ENCODE data around the gene YAP1.

DNA sequence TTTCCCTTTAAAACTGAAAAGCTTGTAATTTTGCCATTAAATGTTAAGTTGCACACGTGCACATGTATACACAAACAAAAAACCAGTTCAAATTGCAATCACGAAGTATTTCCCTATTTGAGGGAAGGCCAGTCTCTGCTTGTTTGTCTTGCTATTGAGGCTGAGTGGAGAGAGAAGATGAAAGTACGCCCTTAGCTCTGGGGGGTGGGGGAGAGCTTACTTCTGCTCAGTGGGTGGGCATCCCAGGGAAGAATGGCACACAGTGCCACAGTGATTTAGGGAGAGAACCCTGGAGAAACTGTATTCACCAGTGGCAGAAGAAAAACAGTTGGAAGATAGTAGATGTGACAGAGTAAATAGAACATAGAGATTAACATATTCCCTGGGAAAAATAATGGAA lies 8.7 kb downstream of the YAP1 start:
- TF ChIP-seq POLR2AphosphoS5 (IDR thresholded peaks at IDR 0.05; ENCODE audit: low read depth, low read length) (no peak), TAF1 (IDR thresholded peaks at IDR 0.05; ENCODE audit: borderline replicate concordance, insufficient read depth, low read length) (no peak), SIN3A (IDR thresholded peaks at IDR 0.05; ENCODE audit: borderline replicate concordance, insufficient read depth, low read length) (no peak)
- TF ChIP-seq, protein P1, sequence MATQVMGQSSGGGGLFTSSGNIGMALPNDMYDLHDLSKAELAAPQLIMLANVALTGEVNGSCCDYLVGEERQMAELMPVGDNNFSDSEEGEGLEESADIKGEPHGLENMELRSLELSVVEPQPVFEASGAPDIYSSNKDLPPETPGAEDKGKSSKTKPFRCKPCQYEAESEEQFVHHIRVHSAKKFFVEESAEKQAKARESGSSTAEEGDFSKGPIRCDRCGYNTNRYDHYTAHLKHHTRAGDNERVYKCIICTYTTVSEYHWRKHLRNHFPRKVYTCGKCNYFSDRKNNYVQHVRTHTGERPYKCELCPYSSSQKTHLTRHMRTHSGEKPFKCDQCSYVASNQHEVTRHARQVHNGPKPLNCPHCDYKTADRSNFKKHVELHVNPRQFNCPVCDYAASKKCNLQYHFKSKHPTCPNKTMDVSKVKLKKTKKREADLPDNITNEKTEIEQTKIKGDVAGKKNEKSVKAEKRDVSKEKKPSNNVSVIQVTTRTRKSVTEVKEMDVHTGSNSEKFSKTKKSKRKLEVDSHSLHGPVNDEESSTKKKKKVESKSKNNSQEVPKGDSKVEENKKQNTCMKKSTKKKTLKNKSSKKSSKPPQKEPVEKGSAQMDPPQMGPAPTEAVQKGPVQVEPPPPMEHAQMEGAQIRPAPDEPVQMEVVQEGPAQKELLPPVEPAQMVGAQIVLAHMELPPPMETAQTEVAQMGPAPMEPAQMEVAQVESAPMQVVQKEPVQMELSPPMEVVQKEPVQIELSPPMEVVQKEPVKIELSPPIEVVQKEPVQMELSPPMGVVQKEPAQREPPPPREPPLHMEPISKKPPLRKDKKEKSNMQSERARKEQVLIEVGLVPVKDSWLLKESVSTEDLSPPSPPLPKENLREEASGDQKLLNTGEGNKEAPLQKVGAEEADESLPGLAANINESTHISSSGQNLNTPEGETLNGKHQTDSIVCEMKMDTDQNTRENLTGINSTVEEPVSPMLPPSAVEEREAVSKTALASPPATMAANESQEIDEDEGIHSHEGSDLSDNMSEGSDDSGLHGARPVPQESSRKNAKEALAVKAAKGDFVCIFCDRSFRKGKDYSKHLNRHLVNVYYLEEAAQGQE (IDR thresholded peaks at IDR 0.05; ENCODE audit: insufficient read depth in 1 of 2, low read depth in 2 of 2, low read length in 2 of 2): no peak
